GM19467 (cell line): ENCODE data around the gene MINPP1.
A peak's percentile ranks its signal among the peaks of the same experiment; 100 is the strongest.

Experiments used
- ATAC-seq: cut with Tn5 transposase; IDR thresholded peaks from one replicate; pipeline ENCODE4 v1.9.1; 2021; ENCODE audit warnings: mild to moderate bottlenecking, moderate library complexity; ENCODE audit not compliant: unreplicated experiment

The MINPP1 gene

DNA sequence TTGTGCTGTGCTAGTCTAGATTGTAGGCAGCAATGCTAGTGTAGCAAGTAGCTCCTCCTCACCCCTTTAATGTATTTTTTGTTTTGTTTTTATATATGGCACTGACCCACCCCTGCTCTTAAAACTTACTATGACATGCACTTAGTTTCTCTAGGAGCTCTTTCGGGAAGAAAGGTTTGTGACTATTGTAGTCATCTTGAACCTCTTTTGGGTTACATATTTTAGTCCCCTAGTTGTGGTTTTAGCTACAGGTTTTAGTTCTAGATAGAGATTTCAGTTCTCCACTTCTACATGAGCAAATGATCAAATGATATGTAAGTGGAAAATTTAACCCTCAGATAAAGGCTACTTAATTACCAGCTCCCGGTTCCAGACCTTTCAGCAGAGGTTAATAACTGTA, 14.9 kb downstream of the MINPP1 start:
- ATAC-seq = no peak

DNA sequence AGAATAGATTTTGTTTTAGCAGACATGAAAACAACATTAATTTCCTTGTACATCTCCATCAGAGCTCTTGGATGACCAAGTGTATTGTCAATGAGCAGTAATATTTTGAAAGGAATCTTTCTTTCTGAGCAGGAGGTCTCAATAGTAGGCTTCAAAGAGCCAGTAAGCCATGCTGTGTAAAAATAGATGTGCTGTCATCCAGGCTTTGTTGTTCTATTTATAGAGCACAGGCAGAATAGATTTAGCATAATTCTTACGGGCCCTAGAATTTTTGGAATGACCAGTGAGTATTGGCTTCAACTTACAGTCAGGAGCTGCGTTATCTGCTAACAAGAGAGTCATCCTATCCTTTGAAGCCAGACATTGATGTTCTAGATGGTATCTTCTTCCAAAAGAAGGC, 19.0 kb downstream of the MINPP1 start:
- ATAC-seq = no peak

DNA sequence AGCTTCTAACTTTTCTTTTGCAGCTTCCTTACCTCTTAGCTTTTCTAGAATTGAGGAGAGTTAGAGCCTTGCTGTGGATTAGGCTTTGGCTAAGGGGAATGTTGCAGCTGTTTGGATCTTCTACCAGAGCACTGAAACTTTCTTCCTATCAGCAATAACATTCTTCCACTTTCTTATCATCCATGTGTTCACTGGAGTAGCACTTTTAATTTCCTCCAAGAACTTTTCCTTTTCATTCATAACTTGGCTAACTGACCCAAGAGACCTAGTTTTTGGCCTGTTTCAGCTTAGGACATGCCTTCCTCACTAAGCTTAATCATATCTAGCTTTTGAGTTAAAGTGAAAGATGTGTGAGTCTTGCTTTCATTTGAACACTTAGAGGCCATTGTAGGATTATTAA, 19.6 kb downstream of the MINPP1 start:
- ATAC-seq = no peak

DNA sequence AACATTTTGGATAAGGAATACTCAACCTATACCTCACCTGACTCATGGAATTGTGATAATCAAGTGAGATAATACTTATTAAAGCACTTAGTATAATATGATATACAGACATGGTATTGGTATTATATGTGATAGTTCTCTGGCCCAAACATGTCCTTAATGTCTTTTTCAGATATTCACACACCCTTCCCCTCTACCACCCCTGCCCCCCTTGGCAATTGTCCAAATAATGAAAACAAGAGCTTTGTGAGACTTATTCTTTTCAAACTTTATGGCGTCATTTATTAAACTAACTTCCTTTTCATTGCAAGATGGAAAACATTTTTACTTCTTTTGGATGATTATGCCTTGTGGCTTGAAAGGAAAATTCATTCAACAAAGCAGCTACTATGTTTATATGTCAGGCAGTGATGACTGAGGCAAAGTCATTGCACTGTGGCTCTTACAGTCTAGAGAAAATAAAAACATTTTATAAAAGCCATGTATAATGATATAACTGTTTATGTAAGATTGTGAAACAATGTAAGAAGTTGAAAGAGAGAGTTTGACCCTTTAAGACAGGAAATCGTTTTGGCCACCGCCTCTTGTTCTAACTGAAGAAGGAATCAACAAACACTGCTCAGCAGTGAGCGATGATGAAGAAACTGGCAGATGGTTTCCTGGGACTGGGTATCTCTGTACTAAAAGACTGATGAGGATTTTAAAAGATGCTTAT, 27.4 kb downstream of the MINPP1 start:
- ATAC-seq = no peak

DNA sequence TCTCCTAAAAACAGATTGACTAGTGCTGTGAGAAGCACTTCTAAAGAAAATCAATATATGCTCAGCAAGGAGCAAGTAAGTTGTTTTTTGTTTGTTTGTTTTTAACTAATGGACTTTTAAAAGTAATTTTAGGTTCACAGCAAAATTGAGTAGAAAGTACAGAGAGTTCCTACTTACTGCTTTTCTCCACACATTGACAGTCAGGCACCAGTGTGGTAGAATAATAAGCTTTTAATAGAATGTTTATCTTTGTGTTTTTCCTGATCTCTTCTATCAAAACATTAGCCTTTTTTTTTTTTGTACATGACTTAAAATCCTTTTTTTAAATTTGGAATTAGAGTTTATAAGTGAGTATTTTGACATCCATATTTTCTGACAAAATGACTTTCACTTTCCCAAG, 28.0 kb downstream of the MINPP1 start:
- ATAC-seq = no peak

DNA sequence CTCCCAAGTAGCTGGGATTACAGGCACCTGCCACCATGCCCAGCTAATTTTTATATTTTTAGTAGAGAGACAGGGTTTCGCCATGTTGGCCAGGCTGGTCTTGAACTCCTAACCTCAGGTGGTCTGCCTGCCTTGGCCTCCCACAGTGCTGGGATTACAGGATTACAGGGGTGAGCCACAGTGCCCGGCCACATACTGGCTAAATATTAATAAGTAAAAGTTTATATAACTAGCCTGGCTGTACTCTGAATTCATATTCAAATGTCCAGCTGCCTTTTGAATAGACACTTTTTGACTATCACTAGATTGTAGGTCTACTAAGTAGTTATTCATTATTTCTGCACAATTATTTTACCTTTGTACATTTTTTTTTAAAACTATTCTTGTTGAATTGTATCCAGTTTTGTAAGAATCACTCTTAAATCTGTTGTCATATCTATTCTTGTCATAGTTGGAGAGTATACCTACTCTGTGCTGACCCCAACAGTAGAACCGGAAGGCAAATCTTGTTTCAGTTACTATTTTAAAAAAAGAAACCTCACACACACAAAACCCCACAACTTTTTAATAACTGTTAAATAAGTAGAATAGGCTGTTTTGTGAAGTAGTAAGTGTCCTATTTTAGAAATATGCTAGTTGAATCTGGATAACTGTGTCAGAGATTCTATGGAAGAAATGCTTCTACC, 29.6 kb downstream of the MINPP1 start:
- ATAC-seq = peak; percentile 45

DNA sequence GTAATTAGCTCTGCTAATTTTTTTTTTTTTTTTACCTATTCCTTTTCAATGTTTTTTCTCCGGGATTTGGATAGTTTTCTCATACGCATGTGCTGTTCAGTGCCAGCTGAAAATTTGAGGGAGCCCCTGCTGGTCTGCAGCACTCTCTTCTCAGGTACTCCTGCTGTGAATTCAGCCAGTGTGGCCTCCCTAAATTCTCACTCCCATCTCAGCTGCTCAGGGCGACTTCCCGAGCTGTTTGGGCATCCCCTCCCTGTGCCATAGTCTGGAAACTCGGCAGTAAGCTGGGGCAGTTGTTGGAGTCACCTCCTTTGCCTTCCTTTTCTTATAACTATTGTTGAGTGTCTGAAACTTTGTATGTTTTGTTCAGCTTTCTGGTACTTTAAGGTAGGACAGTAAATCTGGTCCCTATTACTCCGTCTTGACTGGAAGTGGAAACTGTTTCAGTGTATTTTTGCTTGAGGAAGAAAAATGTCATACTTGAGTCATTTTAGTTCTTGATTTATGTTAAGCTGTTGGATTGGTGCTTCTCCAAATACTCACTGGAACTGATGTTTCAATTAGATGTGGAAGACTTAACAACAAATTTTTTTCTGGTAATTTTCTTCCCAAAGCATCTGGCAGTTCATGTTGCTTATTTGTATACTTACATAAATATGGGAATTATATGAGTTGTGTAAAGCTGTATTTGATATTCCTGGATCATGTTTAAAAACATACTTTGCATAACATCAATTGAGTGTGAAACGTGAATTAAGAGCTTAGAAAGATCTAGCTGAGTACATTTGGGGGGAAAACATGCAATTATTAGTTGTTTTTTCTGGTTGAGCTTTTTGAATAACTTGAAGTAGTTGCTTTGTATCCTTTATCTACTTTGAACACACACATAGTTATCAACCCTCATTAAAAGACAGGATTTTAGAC, 33.7 kb downstream of the MINPP1 start:
- ATAC-seq = no peak

GRCh38 chr10:87541114-87541513, 36.4 kb downstream of the MINPP1 start:
- ATAC-seq = no peak

DNA sequence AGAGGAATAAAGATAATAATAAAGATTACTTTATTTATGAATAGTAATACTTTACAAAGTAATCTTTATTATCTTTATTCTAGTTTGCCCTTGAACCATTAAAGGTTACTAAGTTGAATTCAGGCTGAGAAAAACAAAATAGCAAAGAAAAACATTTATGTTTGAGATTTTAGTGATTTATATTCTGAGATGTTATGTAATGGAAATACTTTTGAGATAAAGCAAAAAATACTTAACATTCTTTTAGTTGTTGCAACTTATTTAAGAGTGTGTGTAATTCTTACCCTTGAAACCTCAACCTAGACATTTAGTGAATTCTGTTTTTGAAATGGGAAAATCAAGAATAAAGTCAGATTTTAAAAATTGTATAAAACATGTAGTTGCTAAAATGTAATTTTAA, 40.0 kb downstream of the MINPP1 start:
- no peak for ATAC-seq

- ATAC-seq = no peak
Measured at GRCh38 chr10:87545783-87546182, 41.1 kb downstream of the MINPP1 start.

DNA sequence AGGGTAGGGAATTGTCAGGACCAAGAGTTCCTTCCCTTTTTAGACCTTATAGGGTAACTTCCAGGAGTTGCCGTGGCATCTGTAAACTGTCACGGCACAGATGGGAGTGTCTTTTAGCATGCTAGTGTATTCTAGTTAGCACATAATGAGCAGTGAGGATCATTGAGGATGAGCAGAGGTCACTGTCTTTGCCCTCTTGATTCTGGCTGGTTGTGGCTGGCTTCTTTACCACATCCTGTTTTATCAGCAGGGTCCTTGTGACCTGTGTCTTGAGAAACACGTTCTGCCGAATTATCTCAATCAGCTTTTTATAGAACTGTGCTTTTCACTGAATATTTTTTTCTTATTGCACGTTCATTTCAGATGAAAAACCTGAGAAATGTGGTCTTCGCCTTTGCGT, 41.5 kb downstream of the MINPP1 start:
- ATAC-seq = no peak

DNA sequence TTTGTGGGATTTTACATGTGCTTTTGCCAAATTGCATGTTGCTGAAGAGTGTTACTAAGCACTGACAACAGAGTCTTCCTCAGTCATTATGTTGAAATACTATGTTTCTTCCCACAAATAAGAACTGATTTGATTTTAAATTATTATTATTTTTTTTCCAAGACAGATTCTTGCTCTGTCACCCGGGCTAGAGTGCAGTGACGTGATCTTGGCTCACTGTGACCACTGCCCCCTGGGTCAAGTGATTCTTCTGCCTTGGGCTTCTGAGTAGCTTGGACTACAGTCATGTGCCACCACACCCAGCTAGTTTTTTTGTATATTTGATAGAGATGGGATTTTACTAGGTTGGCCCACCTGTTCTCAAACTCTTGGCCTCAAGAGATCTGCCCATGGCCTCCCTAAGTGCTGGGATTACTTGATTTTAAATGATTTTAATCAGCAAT, 42.3 kb downstream of the MINPP1 start:
- ATAC-seq = no peak

GRCh38 chr10:87547734-87548311, 43.1 kb downstream of the MINPP1 start:
- no peak for ATAC-seq

DNA sequence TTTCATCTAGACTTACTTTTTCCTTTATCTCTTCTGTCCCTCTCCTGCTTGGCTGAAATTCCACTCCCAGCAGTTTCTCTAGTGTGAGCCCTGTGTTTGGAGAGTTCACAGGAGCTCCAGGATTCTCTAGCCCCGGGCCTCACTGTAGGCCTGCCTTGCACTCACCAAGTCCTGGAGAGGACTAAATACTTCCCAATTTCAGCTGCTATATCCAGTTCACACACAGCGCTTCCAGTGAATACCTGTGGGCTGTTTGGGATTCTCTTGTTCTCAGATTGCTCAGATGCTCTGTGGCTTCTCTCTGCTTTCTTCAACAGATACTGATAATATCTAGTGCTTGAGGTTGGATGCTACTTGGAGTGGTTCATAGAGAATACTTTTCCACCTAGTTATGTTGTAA, 46.0 kb downstream of the MINPP1 start:
- ATAC-seq = no peak

GRCh38 chr10:87551326-87551725, 46.6 kb downstream of the MINPP1 start:
- no peak for ATAC-seq

DNA sequence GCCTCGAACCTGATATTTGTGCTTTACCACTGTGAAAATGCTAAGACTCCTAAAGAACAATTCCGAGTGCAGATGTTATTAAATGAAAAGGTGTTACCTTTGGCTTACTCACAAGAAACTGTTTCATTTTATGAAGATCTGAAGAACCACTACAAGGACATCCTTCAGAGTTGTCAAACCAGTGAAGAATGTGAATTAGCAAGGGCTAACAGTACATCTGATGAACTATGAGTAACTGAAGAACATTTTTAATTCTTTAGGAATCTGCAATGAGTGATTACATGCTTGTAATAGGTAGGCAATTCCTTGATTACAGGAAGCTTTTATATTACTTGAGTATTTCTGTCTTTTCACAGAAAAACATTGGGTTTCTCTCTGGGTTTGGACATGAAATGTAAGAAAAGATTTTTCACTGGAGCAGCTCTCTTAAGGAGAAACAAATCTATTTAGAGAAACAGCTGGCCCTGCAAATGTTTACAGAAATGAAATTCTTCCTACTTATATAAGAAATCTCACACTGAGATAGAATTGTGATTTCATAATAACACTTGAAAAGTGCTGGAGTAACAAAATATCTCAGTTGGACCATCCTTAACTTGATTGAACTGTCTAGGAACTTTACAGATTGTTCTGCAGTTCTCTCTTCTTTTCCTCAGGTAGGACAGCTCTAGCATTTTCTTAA, 47.7 kb downstream of the MINPP1 start:
- no peak for ATAC-seq

GRCh38 chr10:87557409-87557808, 52.7 kb downstream of the MINPP1 start:
- ATAC-seq = no peak

DNA sequence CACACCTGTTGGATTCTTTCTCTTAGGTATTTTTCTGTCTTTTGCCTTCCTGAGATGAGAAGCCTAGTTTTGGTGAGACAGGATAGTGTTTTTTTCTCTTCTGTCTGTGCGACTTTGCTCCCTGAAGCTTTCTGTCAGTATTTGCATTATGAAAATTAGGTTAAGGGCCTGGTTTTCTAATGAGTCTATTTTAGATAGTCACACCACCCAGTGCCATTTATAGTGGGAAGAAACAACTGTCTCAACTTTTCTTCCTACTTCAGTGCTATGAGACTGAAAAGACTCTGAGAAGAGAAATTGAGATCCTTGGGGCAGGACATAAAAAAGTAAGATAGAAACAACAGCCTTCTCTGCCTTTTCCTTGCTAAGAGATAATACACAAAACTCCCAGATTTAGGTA, 53.6 kb downstream of the MINPP1 start:
- no peak for ATAC-seq

DNA sequence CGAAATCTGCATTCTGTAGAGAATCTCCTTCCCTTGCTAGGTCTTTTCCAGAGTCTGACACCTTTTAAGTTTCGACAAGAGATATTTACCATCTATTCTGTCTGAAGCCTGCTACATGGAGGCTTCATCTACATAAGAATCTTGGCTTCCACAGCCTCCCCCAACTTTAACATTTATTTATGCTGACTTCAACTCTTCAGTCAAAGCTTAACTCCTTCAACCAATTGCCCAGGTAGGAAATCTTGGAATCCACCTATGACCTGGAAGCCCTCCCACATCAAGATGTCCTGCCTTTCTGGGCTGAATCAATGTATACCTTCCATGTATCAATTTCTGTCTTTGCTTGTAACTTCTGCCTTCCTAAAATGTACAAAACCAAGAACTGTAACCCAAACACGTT, 54.7 kb downstream of the MINPP1 start:
- no peak for ATAC-seq

GRCh38 chr10:87560495-87561129, 55.9 kb downstream of the MINPP1 start:
- no peak for ATAC-seq
